Measurements from ENCODE around the gene SLC2A4RG. TPM values are rescaled to one million over a fixed set of nuclear protein-coding genes. Genes with fewer than 3 reads are reported as not detected.

SLC2A4RG gene
- total and polyA plus RNA-seq, 2 of the 13 experiments (the other 11 are each of a cell fraction or from before 2014, with no cell fraction given): 91.4 to 95.9 TPM

GRCh38 chr20:63739130-63740069 lies at the start of gene SLC2A4RG (continued):
- peak; percentile 81 for TF ChIP-seq ZNF609 (CRISPR knock-in tag; IDR thresholded peaks at IDR 0.05; ENCODE audit: borderline replicate concordance)
- TF ChIP-seq STAG1 (CRISPR knock-in tag; IDR thresholded peaks at IDR 0.05): peak; percentile 46
- peak; percentile 55 for TF ChIP-seq ELF1 (CRISPR knock-in tag; IDR thresholded peaks at IDR 0.05)
- TF ChIP-seq TEF (CRISPR knock-in tag; IDR thresholded peaks at IDR 0.05): peak; percentile 99
- TF ChIP-seq NFIB (CRISPR knock-in tag; IDR thresholded peaks at IDR 0.05; ENCODE audit: borderline replicate concordance): no peak
- no peak for TF ChIP-seq IKZF4 (CRISPR knock-in tag; IDR thresholded peaks at IDR 0.05; ENCODE audit: borderline replicate concordance, low read depth, not compliant biosample characterization)
- peak; percentile 37; the same call in 1 of the 2 replicates for TF ChIP-seq ZNF335 (CRISPR knock-in tag; IDR thresholded peaks at IDR 0.05)
- peak; percentile 75 for TF ChIP-seq TFDP1 (CRISPR knock-in tag; IDR thresholded peaks at IDR 0.05; ENCODE audit: borderline replicate concordance)
- peak; percentile 67; the same call in 1 of the 2 replicates for TF ChIP-seq ZNF678 (CRISPR knock-in tag; IDR thresholded peaks at IDR 0.05)
- TF ChIP-seq SP1 (IDR thresholded peaks at IDR 0.05): no peak
- TF ChIP-seq SP1 (CRISPR knock-in tag; IDR thresholded peaks at IDR 0.05): peak; percentile 68
- TF ChIP-seq KLF11 (CRISPR knock-in tag; IDR thresholded peaks at IDR 0.05): peak; percentile 68
- 0 out of 2 replicates have a peak, but pooled peaks have one; percentile 37 for TF ChIP-seq PRDM10 (CRISPR knock-in tag; IDR thresholded peaks at IDR 0.05; ENCODE audit: low read depth)
- TF ChIP-seq ZNF768 (CRISPR knock-in tag; IDR thresholded peaks at IDR 0.05): peak; percentile 62; the same call in 1 of the 2 replicates
- TF ChIP-seq ZNF225 (CRISPR knock-in tag; IDR thresholded peaks at IDR 0.05): peak; percentile 73
- TF ChIP-seq ZNF800 (CRISPR knock-in tag; IDR thresholded peaks at IDR 0.05): peak; percentile 91

All from HepG2 (cell line).